Amniotic epithelial cell (primary cell): ENCODE measurements around the gene SLC17A7.
"Not testable (repeated sequence)": the region's sequence is repeated elsewhere in the genome, so short reads cannot be mapped to it uniquely, and the experiment has no call there.

Experiments
- DNase-seq: peaks from one replicate; pipeline ENCODE4 v3.0.0-alpha.2; 2010; ENCODE audit warnings: low read depth

The SLC17A7 gene

DNA sequence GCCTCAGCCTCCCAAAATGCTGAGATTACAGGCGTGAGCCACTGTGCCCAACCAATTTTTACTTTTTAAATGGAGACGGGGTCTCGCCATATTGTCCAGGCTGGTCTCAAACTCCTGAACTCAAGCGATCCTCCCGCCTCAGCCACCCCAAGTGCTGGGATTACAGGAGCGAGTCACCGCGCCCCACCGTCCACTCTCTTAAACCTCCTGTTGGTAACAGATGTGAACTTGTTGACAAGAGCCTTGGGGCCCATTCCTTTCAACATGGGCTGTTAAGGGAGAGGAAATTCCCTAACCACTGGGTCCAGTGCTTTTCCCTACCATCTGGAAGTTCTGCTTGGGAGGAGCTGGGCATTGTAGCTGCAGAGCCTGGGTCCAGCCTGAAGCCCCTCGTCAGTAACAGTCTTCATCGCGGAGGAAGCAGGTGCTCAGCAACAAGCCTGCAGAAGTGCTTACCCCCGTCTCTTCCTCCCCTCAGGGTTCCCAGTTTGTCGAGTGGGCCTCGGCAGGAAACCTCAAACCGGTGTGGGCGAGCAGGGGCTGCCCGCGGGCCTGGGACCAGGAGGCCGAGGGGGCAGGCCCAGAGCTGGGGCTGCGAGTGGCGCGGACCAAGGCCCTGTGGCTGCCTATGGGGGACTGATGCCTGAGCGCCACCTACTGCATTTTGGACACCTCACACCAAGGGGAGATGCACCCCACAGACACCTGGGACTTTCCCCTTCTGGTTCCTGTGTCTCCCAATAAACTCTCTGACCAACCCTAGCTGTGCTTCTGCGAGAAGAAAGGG lies 28.7 kb upstream of the SLC17A7 start:
- DNase-seq: no peak

DNA sequence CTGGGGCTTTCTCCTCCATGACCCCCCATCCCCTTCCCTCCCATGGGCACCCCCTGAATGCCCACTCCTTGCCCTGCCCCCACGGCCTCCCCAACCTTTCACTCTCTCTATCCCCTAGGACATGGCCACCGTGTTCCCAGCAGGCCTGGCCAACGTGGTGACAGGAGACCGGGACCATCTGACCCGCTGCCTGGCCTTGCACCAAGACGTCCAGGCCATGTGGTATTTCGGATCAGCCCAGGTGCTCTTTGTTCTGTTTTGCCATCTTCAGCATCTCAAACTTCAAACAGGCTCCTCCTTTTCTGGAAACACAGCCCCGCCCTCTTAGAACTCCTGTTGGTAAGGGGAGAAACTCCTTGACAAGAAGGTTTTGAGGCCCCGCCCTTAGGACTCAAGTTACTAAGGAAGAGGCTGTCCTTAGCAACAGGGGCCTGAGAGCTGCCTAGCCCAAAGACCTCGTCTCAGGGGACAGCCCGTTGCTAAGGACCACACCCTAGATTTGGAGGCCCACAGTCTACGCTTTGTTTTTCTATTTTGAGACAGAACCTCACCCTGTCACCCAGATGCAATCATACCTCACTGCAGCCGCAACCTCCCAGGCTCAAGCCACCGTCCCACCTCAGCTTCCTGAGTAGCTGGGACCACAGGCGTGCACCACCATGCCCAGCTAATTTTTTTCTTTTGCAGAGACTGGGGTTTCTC lies 27.6 kb upstream of the SLC17A7 start:
- DNase-seq: no peak

DNA sequence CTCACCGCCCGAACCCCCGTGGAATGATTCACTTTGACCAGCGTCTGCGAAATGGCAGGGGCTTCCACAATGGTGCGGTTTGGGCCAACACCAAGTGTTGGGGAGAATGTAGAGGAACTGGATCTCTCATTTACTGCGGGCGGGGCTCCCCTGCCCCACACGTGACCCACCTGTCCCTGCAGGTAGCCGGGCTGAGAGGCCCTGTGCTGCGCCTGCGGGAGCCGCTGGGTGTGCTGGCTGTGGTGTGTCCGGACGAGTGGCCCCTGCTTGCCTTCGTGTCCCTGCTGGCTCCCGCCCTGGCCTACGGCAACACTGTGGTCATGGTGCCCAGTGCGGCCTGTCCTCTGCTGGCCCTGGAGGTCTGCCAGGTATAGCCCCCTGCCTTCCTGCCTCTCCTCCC lies 26.9 kb upstream of the SLC17A7 start:
- DNase-seq: no peak

DNA sequence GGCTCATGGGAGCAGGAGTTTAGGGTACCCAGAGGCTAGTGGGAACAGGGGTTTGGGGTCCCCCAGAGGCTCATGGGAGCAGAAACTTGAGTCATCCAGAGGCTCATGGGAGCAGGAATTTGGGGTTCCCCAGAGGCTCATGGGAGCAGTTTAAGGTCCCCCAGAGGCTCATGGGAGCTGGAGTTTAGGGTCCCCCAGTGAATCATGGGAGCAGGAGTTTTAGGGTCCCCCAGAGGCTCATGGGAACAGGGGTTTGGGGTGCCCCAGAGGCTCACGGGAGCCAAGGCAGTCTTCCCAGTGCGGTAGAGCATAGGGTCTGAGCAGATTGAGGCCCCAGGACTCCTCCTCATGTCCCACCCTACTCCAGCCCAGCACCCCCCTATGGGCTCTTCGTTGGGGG lies 24.0 kb upstream of the SLC17A7 start:
- no peak for DNase-seq

DNA sequence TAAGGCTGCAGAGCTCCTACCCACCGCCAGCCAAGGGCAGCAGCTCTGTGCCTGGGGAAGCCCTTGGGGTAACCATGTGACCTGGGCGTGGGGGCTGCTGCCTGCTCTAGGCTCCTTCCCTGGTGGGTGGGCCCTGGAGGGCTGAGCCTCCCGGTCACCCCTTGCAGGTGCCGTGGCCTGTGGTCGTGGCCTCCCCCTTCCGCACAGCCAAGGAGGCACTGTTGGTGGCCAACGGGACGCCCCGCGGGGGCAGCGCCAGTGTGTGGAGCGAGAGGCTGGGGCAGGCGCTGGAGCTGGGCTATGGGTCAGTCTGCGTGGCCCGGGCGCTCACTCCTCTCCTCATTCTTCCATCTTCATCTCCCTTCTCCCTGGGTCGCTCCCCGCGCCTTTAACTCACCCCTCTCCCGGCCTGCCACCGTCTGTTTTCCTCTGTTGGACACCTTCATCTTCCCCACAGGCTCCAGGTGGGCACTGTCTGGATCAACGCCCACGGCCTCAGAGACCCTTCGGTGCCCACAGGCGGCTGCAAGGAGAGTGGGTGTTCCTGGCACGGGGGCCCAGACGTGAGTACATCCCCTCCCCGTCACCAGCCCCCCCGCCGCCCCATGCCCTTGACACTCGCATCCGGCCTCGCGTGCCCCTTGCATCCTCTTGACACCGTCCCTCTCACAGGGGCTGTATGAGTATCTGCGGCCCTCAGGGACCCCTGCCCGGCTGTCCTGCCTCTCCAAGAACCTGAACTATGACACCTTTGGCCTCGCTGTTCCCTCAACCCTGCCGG lies 22.8 kb upstream of the SLC17A7 start:
- no peak for DNase-seq

DNA sequence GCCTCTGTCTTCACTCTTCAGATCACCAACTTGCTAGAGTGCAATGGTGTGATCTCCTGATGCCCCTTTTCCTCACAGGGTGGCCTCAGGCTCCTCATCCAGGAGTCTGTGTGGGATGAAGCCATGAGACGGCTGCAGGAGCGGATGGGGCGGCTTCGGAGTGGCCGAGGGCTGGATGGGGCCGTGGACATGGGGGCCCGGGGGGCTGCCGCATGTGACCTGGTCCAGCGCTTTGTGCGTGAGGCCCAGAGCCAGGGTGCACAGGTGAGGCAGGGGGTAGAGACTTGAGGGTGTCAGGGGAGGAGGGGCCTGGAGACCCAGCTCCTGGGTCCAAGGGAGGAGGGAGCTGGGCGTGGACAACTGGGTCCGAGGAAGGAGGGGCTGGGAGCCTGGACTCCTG lies 21.2 kb upstream of the SLC17A7 start:
- DNase-seq: no peak

DNA sequence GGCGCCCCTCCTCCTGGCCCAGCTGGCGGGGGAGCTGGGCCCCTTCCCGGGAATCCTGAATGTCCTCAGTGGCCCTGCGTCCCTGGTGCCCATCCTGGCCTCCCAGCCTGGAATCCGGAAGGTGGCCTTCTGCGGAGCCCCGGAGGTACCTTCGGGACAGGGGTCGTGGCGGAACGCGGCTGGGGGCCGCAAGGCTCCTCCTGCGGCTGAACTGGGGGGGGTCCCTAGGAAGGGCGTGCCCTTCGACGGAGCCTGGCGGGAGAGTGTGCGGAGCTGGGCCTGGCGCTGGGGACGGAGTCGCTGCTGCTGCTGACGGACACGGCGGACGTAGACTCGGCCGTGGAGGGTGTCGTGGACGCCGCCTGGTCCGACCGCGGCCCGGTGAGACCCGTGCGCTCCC lies 20.3 kb upstream of the SLC17A7 start:
- no peak for DNase-seq

DNA sequence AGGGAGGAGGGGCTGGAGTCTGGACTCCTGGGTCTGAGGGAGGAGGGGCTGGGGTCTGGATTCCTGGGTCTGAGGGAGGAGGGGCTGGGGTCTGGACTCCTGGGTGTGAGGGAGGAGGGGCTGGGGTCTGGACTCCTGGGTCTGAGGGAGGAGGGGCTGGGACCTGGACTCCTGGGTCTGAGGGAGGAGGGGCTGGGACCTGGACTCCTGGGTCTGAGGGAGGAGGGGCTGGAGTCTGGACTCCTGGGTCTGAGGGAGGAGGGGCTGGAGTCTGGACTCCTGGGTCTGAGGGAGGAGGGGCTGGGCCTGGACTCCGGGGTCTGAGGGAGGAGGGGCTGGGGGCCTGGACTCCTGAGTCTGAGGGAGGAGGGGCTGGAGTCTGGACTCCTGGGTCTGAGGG lies 19.8 kb upstream of the SLC17A7 start:
- DNase-seq: not testable (repeated sequence)

DNA sequence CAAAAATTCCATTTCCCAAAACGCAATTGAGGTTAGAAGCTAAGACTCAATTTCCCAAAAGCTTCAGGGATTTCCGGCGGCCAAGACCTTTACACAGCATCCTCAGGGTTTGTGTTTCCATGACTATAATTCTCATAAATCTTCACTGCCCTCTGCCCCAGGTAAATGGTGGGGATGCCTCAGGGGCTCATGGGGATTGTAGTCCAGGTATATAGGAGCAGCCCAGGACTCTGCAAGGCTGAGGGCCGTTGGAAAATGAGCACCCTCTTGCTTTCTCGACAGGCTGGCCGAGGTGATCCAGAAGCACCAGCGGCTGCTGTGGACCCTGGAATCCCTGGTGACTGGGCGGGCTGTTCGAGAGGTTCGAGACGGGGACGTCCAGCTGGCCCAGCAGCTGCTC lies 18.1 kb upstream of the SLC17A7 start:
- no peak for DNase-seq

DNA sequence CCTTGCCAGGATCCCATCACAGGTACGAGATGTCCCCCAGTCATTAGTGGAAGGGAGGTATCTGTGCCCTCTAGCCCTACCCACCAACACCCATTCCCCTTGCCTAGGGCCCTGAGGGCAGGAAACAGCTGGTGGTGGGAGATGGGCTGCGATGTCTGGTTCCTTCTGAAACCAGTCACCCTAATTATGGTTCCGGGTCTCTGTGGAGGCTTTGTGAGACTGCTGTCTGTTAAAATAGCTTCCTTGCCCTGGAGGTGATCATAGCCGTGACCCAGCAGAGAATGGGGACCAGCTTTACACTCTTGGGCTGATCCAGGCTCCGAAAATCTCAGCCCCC lies 17.2 kb upstream of the SLC17A7 start:
- no peak for DNase-seq

DNA sequence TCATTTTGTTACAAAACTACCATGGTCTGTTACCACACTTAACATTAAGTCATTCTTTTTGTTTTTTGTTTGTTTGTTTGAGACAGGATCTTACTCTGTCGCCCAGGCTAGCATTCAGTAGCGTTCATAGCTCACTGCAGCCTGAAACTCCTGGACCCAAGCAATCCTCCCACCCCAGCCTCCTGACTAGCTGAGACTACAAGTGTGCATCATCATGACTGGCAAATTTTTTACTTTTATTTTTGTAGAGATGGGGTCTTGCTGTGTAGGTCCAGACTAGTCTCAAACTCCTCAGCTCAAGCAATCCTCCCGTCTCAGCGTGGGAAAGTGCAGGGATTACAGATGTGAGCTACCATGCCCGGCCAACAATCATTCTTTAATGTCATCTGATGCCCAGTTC lies 15.0 kb upstream of the SLC17A7 start:
- DNase-seq: no peak

DNA sequence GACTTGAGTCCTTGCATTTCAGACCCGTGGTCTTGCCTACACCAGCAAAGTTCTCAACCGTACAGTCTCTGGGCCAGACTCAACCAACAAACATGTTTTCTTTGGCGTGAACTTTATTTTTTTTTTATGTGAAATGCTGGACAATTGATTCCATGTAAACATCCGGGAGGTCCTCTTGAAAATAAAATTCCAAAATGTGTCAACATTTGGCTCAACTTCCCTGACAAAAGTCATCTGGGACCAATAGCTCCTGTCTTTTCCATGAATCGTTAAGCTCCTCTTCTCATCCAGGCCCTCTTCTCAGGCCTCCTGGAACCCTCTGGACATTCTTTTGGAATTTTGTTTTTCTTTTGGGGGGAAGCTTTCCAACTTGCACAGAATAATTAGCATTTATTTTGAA lies 14.4 kb upstream of the SLC17A7 start:
- no peak for DNase-seq

DNA sequence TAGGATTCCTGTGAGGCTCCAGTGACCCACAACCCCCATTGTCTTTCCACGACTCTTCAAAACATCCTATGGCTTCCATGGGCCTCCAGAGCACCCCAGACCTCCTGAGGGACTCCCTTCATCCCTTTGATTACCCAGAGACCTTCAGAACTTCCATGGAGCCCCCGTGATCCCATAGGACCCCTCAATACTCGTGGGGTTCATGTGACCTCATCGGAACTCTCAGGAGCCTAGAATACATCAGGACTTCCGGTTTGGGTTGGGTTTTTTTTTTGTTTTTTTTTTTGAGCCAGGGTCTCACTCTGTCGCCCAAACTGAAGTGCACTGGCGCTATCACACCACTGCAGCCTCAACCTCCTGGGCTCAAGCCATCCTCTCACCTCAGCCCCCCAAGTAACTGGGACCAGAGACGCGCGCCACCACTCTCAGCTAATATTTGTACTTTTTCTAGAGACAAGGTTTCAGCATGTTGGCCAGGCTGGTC lies 12.5 kb upstream of the SLC17A7 start:
- DNase-seq: no peak

DNA sequence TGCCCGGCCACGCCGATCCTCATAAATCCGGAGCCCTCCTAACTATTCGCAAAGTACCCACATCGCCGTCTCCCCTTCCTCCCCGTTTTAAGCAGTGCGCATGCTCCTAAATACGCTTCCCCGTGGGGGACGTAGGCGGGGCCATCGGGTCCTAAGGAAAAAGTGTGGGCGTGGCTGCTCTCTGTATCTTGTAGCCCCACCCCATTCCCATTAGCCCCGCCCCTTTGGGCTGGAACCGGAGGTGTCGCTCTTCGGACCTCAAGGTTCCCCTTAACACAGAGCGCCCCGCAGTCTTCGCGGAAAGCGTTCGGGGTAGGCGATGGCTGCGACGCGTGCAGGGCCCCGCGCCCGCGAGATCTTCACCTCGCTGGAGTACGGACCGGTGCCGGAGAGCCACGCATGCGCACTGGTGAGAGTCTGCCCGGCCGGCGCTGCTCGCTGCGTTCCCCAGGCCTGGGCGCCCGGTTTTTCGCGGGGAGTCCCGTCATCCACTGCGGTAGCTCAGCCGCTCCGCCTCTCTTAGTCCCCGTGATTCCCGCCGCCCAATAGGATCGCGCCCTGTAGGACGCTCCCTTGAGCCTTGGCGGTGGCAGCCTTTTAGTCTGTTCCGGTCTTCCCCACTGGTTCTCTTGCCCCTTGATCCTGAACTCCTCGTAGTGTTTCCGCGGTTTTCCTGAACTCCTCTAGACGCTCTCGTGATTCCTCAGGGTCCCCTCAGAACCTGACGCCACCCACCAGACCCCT lies 11.9 kb upstream of the SLC17A7 start, which contains the start of gene ALDH16A1:
ALDH16A1 (plus strand) TSS at position 213 of the 744 bp plus-strand sequence; CDS start at position 320, 107 bp downstream.
- DNase-seq: peak; percentile 95

DNA sequence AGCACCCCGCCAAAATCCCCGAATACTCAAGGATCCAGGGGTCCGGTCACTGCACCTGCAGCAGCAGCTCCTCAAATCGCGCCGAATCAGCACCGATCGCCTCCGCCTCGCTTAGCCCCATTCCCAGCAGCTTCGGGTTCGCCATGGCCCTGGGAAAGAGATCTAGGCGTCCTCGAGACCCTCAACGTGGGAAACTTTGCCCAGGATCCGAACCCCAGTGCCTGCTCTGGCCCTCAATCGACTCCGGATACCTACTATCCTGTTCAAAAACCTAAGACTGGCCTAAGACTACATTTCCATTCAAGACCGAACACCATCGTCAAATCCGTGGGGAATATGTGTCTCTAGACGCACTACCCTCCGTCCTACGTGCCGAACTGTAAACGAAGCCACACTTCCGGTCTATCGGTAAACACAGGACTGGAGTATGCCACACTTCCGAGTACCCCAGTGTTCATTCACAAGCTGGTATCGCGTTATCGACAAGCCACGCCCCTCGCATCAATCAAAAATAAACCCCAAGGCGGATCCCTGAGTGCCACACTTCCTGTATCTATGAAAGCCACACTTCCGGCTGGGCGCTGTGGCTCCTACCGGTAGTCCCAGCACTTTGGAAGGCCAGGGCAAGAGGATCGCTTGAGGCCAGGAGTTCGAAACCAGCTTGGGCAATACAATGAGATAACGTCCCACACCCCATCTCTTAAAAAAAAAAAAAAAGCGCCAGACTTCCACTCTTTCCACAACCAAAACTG lies 10.3 kb upstream of the SLC17A7 start, which contains the start of gene PIH1D1:
PIH1D1 (minus strand) TSS at position 385 of the 752 bp plus-strand sequence; CDS start at position 145, 240 bp downstream.
- DNase-seq: peak; percentile 99

DNA sequence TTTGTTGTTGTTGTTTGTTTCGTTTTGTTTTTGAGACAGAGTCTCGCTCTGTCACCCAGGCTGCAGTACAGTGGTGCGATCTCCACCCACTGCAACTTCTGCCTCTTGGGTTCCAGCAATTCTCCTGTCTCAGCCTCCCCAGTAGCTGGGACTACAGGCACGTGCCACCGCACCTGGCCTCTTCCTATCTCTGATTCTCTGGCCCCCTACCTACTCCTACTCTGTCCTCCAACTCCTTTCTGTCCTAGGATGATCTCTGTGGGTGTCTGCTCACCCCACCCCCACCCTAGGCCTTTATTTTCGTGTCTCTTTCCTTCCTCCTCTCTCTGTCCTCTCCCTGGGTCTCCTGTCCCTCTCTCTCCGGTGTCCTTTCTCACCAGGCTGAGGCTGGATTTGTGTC lies 9.1 kb upstream of the SLC17A7 start:
- no peak for DNase-seq

DNA sequence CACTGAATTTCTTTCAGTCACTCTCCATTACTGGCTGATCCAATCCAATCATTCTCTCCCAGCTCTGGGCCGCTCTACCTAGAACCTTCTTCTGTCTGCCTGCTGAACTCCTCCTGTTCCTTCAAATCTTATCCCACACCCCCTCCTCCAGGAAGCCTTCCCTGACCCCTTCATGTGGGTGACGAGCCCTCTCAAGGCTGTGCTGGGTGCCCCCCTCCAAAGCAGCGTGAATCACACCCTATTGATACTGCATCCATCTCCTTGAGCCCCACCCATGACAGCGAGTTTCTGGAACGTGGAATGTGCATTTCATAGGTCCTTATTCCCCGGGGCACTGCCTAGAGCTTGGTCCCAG lies 7.1 kb upstream of the SLC17A7 start:
- no peak for DNase-seq

DNA sequence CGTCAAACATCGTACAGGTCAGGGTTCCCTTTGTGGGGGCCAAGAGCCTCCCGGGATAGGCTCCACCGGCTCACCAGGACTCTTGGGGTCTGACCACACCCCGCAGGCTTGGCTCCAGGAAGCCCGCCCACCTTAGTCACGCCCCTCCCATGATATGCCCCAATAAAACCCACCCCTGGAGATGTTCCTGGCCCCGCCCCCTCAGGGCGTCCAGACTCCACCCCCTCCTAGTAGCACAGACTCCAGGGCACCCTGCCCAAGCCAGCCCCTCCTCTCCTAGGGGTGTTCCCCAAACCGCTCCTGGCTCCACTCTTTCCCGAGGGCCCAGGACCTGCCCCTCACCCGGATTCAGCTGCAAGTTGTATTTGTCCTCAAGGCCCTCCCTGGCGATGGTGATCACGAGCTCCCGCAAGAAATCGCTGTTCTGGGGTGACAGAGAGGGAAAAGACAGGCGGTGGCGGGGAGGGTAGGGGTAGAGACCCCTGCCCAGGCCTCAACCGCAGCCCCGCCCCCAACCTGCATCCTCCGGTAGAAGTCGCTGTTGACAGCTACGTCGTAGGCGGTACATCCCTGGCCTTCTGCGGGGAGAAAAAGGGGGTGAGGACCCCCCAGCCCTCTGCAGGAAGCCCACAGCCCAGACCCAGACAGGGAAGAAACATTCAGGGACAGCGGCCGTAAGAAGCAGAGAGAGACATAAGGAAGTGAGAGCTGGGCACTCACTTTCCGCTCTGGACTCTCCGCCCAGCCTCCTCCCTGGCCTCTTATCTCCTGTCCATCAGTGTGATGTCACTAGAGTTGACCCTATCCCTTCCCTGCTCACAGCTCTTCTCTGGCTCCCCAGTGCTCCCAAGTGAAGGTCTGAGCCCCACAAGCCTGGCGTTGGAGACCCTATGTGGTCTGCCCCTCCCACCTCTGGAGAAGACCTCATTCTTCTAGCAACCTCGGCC lies 6.4 kb upstream of the SLC17A7 start:
- peak; percentile 50 for DNase-seq

DNA sequence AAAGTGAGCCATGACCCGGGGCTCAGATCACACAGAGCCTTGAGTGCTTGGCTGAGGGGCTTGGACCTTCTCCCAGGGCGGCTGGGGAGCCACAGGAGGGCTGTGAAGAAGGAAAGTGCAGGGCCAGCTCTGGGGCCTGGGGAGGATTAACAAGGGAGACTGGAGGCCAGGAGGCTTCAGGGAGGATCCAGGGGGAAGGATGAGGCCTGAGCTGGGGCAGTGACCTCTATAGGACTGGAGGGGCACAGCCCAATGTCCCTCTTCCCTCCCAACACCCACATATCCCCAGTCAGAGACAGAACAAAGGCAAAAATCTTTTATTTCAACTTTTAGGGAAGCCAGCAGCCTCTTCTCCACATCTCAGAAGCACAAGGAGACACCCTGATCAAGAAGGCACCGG lies 4.7 kb upstream of the SLC17A7 start:
- DNase-seq: no peak

DNA sequence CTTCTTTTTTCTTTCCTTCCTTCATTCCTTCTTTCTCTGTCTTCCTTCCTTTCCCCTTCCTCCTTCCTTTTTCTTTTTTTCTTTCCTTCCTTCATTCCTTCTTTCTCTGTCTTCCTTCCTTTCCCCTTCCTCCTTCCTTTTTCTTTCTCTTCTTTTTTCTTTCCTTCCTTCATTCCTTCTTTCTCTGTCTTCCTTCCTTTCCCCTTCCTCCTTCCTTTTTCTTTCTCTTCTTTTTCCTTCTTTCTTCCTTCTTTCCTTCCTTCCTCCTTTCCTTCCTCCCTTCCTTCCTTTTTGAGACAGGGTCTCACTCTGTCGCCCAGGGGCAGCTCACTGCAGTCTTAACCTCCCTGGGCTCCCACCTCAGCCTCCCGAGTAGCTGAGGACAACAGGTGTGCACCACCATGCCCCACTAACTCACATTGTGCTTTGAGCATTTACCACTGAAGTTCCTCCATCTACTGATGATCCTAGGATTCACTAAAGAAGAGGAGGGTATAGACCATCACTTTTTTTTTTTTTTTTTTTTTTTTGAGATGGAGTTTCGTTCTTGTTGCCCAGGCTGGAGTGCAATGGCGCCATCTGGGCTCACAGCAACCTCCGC lies 2.9 kb upstream of the SLC17A7 start:
- DNase-seq: not testable (repeated sequence)
